Measurements from ENCODE around the gene SERPINE3.

- TF ChIP-seq EZH2phosphoT487 (IDR thresholded peaks at IDR 0.05; ENCODE audit: borderline replicate concordance, low read depth, low read length) = no peak
- no peak for TF ChIP-seq CTCF (conservative IDR thresholded peaks at IDR 0.05; ENCODE audit: low read length)
Measured at GRCh38 chr13:51321836-51322235, 17.7 kb upstream of the SERPINE3 start.
